Spinal cord (tissue), 10 donors: Measurements from ENCODE around the gene SLC19A2. TPM values are rescaled to one million over a fixed set of nuclear protein-coding genes. Genes with fewer than 3 reads are reported as not detected.
A peak's percentile ranks its signal among the peaks of the same experiment; 100 is the strongest.

Experiments
- DNase-seq, 6 donors: peaks; one replicate each; pipeline versions ENCODE4 v3.0.0 to v3.0.0-alpha.2; 2013 to 2015; ENCODE audit warnings: low spot score in 6 of 6, low read depth in 4 of 6
- H3K27ac ChIP-seq: one replicate; pipeline ENCODE4 v1.5.1; 2013; ENCODE audit warnings: low read depth, low read length, control low read depth
- H3K27me3 ChIP-seq: one replicate; pipeline ENCODE4 v1.6.1; 2013; ENCODE audit warnings: low read length; ENCODE audit not compliant: control insufficient read depth, insufficient read depth
- H3K36me3 ChIP-seq: one replicate; pipeline ENCODE4 v1.6.1; 2013; ENCODE audit warnings: low read length; ENCODE audit not compliant: control insufficient read depth, insufficient read depth
- H3K4me1 ChIP-seq: one replicate; pipeline ENCODE4 v1.6.1; 2013; ENCODE audit warnings: low read length; ENCODE audit not compliant: control insufficient read depth, insufficient read depth
- H3K4me3 ChIP-seq: one replicate; pipeline ENCODE4 v1.5.1; 2013; ENCODE audit warnings: low read depth, low read length, control low read depth
- H3K9me3 ChIP-seq: one replicate; pipeline ENCODE4 v1.6.1; 2013; ENCODE audit warnings: low read length; ENCODE audit not compliant: control insufficient read depth, insufficient read depth
- WGBS: methylation state at CpG from one replicate; pipeline ENCODE4 v1.1.5; 2013; ENCODE audit warnings: missing lambda C conversion rate; ENCODE audit not compliant: insufficient coverage; 5-methylcytosine and 5-hydroxymethylcytosine counted together
- polyA plus RNA-seq, 2 donors: library from polyadenylated mRNA; unstranded; fragments of 120-200 nt; gene quantifications; one replicate each; pipeline ENCODE4 v1.2.1, GENCODE V29; 2013; ENCODE audit not compliant: insufficient read length in 2 of 2
- total RNA-seq, 2 donors: library from RNA; depleted of rRNA in 1 of 2; stranded (reverse); fragments of 120-200 nt in 1 of 2; fragments of >200 nt in 1 of 2; gene quantifications; one replicate each; pipeline versions ENCODE4 v1.2.3 to v1.2.4, GENCODE V29; 2013 to 2014
- donor health status: healthy.

The SLC19A2 gene
- total and polyA plus RNA-seq, 4 donors = 9.5 to 18.8 (median 11.2) TPM

- no peak overlapping the region for H3K27ac ChIP-seq
- WGBS = no CpG with 5 or more reads among the region's 1 CpG
- no peaks in the 10 kb centered on the region for H3K4me1 ChIP-seq
- no peaks in the 10 kb centered on the region for H3K9me3 ChIP-seq
- no peaks in the 10 kb centered on the region for H3K27me3 ChIP-seq
- H3K36me3 ChIP-seq = no peaks in the 10 kb centered on the region
- DNase-seq = no peak
- no peak overlapping the region for H3K4me3 ChIP-seq
Measured at GRCh38 chr1:169493251-169493650, 7.5 kb upstream of the SLC19A2 start.

- H3K4me1 ChIP-seq = no peaks in the 10 kb centered on the region
- no peaks in the 10 kb centered on the region for H3K36me3 ChIP-seq
- no peaks in the 10 kb centered on the region for H3K27me3 ChIP-seq
- H3K9me3 ChIP-seq = no peaks in the 10 kb centered on the region
- H3K27ac ChIP-seq = no peak overlapping the region
- no peak for DNase-seq
- no peak overlapping the region for H3K4me3 ChIP-seq
- WGBS = 96% methylated on average over 2 of the region's 3 CpGs
Measured at GRCh38 chr1:169491845-169492281, 6.1 kb upstream of the SLC19A2 start.

GRCh38 chr1:169488157-169488556 is 2.4 kb upstream of the SLC19A2 start:
- Histone ChIP-seq H3K27me3 (no peaks in the 10 kb centered on the region), H3K4me1 (peaks cover 4% of the 10 kb centered on the region), H3K27ac (no peak overlapping the region), H3K36me3 (no peaks in the 10 kb centered on the region), H3K4me3 (no peak overlapping the region), H3K9me3 (no peaks in the 10 kb centered on the region)
- DNase-seq = no peak
- 93% methylated on average over 2 of the region's 4 CpGs for WGBS

GRCh38 chr1:169487561-169487960 is 1.8 kb upstream of the SLC19A2 start:
- H3K36me3 ChIP-seq = no peaks in the 10 kb centered on the region
- no peak overlapping the region for H3K4me3 ChIP-seq
- H3K9me3 ChIP-seq = no peaks in the 10 kb centered on the region
- no peaks in the 10 kb centered on the region for H3K27me3 ChIP-seq
- H3K4me1 ChIP-seq = peaks cover 4% of the 10 kb centered on the region
- DNase-seq = no peak
- H3K27ac ChIP-seq = no peak overlapping the region
- 90% methylated on average over 14 of the region's 16 CpGs for WGBS

GRCh38 chr1:169487133-169487532 is 1.4 kb upstream of the SLC19A2 start:
- Histone ChIP-seq H3K4me1 (peaks cover 4% of the 10 kb centered on the region), H3K4me3 (no peak overlapping the region), H3K36me3 (no peaks in the 10 kb centered on the region), H3K9me3 (no peaks in the 10 kb centered on the region), H3K27me3 (no peaks in the 10 kb centered on the region), H3K27ac (no peak overlapping the region)
- 60% methylated on average over 1 of the region's 5 CpGs for WGBS
- no peak for DNase-seq

- Histone ChIP-seq H3K27me3 (no peaks in the 10 kb centered on the region), H3K9me3 (no peaks in the 10 kb centered on the region), H3K36me3 (no peaks in the 10 kb centered on the region), H3K4me1 (peaks cover 4% of the 10 kb centered on the region), H3K4me3 (peak overlapping the region; percentile 60), H3K27ac (peak overlapping the region; percentile 95)
- WGBS = no CpG with 5 or more reads among the region's 14 CpGs
- peak in 2 of 6 donors; percentile 40 to 72 for DNase-seq
Measured at GRCh38 chr1:169486281-169487051, 722 bp upstream of the SLC19A2 start.

- Histone ChIP-seq H3K9me3 (no peaks in the 10 kb centered on the region), H3K4me1 (peaks cover 4% of the 10 kb centered on the region), H3K27ac (peak overlapping the region; percentile 95), H3K27me3 (no peaks in the 10 kb centered on the region), H3K36me3 (no peaks in the 10 kb centered on the region), H3K4me3 (peak overlapping the region; percentile 60)
- 0% methylated on average over 12 of the region's 15 CpGs for WGBS
- DNase-seq = peak in 3 of 6 donors; percentile 6 to 79 (median 52)
Measured at GRCh38 chr1:169484683-169485430, 887 bp downstream of the SLC19A2 start.

GRCh38 chr1:169484101-169484500 is 1.6 kb downstream of the SLC19A2 start:
- peak in 1 of 6 donors; percentile 1 for DNase-seq
- 67% methylated on average over 1 of the region's 4 CpGs for WGBS
- Histone ChIP-seq H3K9me3 (no peaks in the 10 kb centered on the region), H3K27ac (peak overlapping the region; percentile 18), H3K27me3 (no peaks in the 10 kb centered on the region), H3K4me1 (peaks cover 4% of the 10 kb centered on the region), H3K4me3 (no peak overlapping the region), H3K36me3 (no peaks in the 10 kb centered on the region)

- 31% methylated on average over 4 of the region's 5 CpGs for WGBS
- DNase-seq = peak in 2 of 6 donors; percentile 17 to 22
- Histone ChIP-seq H3K9me3 (no peaks in the 10 kb centered on the region), H3K27ac (peak overlapping the region; percentile 18), H3K4me3 (no peak overlapping the region), H3K36me3 (no peaks in the 10 kb centered on the region), H3K4me1 (peaks cover 4% of the 10 kb centered on the region), H3K27me3 (no peaks in the 10 kb centered on the region)
Measured at GRCh38 chr1:169483500-169483966, 2.2 kb downstream of the SLC19A2 start.
